Measurements from ENCODE around the gene XAB2. TPM values are rescaled to one million over a fixed set of nuclear protein-coding genes. Genes with fewer than 3 reads are reported as not detected.

XAB2 gene
- total RNA-seq, 4 donors from 2014 or later: 27.8 to 123 (median 57.3) TPM

DNA sequence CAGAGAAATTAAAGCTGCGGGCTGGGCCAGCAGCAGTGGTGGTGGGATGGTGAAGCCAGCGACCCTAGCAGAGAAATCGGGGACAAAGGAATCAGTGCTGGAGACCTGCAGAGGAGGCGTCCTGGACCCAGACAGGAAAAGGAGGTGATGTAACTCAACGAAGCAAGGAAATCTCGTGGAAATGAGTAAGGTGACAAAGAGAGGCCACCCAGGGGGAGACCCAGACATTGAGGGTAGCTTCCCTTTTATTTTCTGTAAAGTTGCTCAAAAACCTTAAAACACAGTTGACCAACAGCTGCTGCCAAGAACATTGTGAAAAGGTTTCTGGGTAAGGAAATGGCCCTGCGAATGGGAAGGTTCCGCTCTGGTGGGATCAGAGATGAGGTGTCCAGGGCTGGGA is 26.2 kb upstream of the XAB2 start:
- TF ChIP-seq POLR2A (IDR thresholded peaks at IDR 0.05): no peak
- no peak for TF ChIP-seq POLR2AphosphoS5 (IDR thresholded peaks at IDR 0.05)
- TF ChIP-seq, protein P1, sequence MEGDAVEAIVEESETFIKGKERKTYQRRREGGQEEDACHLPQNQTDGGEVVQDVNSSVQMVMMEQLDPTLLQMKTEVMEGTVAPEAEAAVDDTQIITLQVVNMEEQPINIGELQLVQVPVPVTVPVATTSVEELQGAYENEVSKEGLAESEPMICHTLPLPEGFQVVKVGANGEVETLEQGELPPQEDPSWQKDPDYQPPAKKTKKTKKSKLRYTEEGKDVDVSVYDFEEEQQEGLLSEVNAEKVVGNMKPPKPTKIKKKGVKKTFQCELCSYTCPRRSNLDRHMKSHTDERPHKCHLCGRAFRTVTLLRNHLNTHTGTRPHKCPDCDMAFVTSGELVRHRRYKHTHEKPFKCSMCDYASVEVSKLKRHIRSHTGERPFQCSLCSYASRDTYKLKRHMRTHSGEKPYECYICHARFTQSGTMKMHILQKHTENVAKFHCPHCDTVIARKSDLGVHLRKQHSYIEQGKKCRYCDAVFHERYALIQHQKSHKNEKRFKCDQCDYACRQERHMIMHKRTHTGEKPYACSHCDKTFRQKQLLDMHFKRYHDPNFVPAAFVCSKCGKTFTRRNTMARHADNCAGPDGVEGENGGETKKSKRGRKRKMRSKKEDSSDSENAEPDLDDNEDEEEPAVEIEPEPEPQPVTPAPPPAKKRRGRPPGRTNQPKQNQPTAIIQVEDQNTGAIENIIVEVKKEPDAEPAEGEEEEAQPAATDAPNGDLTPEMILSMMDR (IDR thresholded peaks at IDR 0.05): no peak
- TF ChIP-seq EP300 (IDR thresholded peaks at IDR 0.05; ENCODE audit: low read depth): no peak
- Histone ChIP-seq H3K9me3 (no peaks in the 10 kb centered on the region), H3K4me3 (no peak overlapping the region), H3K36me3 (no peaks in the 10 kb centered on the region), H3K4me1 (peaks cover 4 to 9% (median 4%) of the 10 kb centered on the region in 4 donors), H3K27ac (no peak overlapping the region), H3K27me3 (peaks cover 3% of the 10 kb centered on the region)
- WGBS, 2 donors (ENCODE audit: low coverage in 1 of 2): 45 to 74% methylated on average over 5 to 8 of the region's 8 CpGs
- no peak for DNase-seq
- in situ Hi-C loops (cut with MboI; ENCODE audit: low pct_ligation_motif_present in 1 of 4, low pct_unique_long_range_greater_than_20kb in 1 of 4, low sequenced_read_pairs in 3 of 4) (loop anchor here in 2 of 4 donors (10.0 to 25.0 kb wide), 3 partner anchors 139 to 293 kb away; no protein-coding TSS in a partner anchor), intact Hi-C loops (cut with DNase I; ENCODE audit: low total_unique reads) (no loop called here)

DNA sequence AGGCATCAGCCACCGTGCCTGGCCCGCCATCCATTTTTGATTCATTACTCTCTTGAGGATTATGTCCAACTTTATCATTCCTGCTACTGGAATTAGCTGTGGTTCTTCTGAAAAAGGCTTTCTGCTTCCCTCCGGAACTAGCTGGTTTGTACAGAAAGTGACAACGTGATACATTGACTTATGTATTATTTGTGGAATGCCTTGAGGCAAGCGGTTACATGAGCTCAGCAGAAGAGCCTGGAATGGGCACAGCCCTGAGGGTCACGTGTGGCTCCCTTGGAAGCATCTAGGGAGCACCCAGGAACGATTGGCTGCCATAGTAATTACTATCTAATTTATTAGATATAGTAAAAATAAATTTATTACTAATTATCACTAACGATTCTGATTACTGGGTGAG is 25.1 kb upstream of the XAB2 start:
- Histone ChIP-seq H3K4me1 (peaks cover 4 to 9% (median 4%) of the 10 kb centered on the region in 4 donors), H3K27me3 (peaks cover 3% of the 10 kb centered on the region), H3K9me3 (no peaks in the 10 kb centered on the region), H3K4me3 (no peak overlapping the region), H3K36me3 (no peaks in the 10 kb centered on the region), H3K27ac (no peak overlapping the region)
- 60 to 71% methylated on average over 6 to 8 of the region's 8 CpGs for WGBS, 2 donors (ENCODE audit: low coverage in 1 of 2)
- TF ChIP-seq POLR2AphosphoS5 (IDR thresholded peaks at IDR 0.05): no peak
- no peak for TF ChIP-seq POLR2A (IDR thresholded peaks at IDR 0.05)
- no peak for TF ChIP-seq EP300 (IDR thresholded peaks at IDR 0.05; ENCODE audit: low read depth)
- TF ChIP-seq, protein P1 (IDR thresholded peaks at IDR 0.05): no peak
- in situ Hi-C loops (cut with MboI; ENCODE audit: low pct_ligation_motif_present in 1 of 4, low pct_unique_long_range_greater_than_20kb in 1 of 4, low sequenced_read_pairs in 3 of 4) (loop anchor here in 2 of 4 donors (10.0 to 25.0 kb wide), 3 partner anchors 140 to 292 kb away; no protein-coding TSS in a partner anchor), intact Hi-C loops (cut with DNase I; ENCODE audit: low total_unique reads) (no loop called here)
- DNase-seq: no peak

- intact Hi-C loops (cut with DNase I; ENCODE audit: low total_unique reads) (loop anchor here (1.0 kb wide), 1 partner anchor 148 kb away; no protein-coding TSS in a partner anchor), in situ Hi-C loops (cut with MboI; ENCODE audit: low pct_ligation_motif_present in 1 of 4, low pct_unique_long_range_greater_than_20kb in 1 of 4, low sequenced_read_pairs in 3 of 4) (loop anchor here in 2 of 4 donors (10.0 to 25.0 kb wide), 3 partner anchors 143 to 290 kb away; no protein-coding TSS in a partner anchor)
- DNase-seq: peak; percentile 89
- H3K27me3 ChIP-seq: peaks cover 3% of the 10 kb centered on the region
- H3K9me3 ChIP-seq: no peaks in the 10 kb centered on the region
- no peaks in the 10 kb centered on the region for H3K36me3 ChIP-seq
- H3K4me1 ChIP-seq: peaks cover 4 to 6% (median 4%) of the 10 kb centered on the region in 4 donors
- peak overlapping the region; percentile 14 to 44 (median 37) for H3K27ac ChIP-seq
- H3K4me3 ChIP-seq: peak overlapping the region in 2 of 4 donors; percentile 17 to 36
- 5 to 6% methylated on average over 18 to 28 of the region's 28 CpGs for WGBS, 2 donors (ENCODE audit: low coverage in 1 of 2)
- TF ChIP-seq, protein P1 (IDR thresholded peaks at IDR 0.05): peak; percentile 97 to 99 (median 99)
- TF ChIP-seq POLR2A (IDR thresholded peaks at IDR 0.05): no peak
Measured at GRCh38 chr19:7652061-7652641, 22.8 kb upstream of the XAB2 start.

- Histone ChIP-seq H3K27ac (no peak overlapping the region), H3K36me3 (no peaks in the 10 kb centered on the region), H3K4me3 (no peak overlapping the region), H3K9me3 (no peaks in the 10 kb centered on the region), H3K4me1 (peaks cover 4 to 6% (median 4%) of the 10 kb centered on the region in 4 donors), H3K27me3 (peaks cover 3% of the 10 kb centered on the region)
- in situ Hi-C loops (cut with MboI; ENCODE audit: low pct_ligation_motif_present in 1 of 4, low pct_unique_long_range_greater_than_20kb in 1 of 4, low sequenced_read_pairs in 3 of 4) (loop anchor here in 2 of 4 donors (10.0 to 25.0 kb wide), 3 partner anchors 145 to 288 kb away; no protein-coding TSS in a partner anchor), intact Hi-C loops (cut with DNase I; ENCODE audit: low total_unique reads) (no loop called here)
- TF ChIP-seq POLR2A (IDR thresholded peaks at IDR 0.05) (no peak), EP300 (IDR thresholded peaks at IDR 0.05; ENCODE audit: low read depth) (no peak)
- no peak for DNase-seq
- WGBS, 2 donors (ENCODE audit: low coverage in 1 of 2): 40 to 53% methylated on average over 2 of the region's 2 CpGs
Measured at GRCh38 chr19:7650148-7650547, 20.8 kb upstream of the XAB2 start.

Data from transverse colon (tissue), 4 donors.